Central memory CD4-positive, alpha-beta T cell (primary cell): ENCODE measurements around the gene TOPORS.

Experiments
- DNase-seq: peaks from one replicate; pipeline ENCODE4 v3.0.0; 2022

TOPORS gene

DNA sequence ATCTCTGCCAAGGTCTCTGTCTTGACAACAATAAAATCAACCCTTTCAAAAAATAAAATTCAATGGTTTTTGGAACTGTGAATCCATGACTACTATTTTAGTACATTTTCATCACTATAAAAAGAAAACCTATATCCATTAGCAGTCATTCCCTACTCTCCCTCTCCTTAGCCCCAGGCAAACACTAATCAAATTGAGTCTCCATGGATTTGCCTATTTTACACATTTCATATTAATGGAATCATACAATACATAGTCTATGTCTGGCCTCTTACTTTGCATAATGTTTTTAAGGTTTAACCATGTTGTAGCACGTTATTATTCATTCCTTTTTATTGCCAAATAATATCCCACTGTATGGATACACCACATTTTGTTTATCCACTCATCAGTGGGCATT is 50.5 kb downstream of the TOPORS start:
- no peak for DNase-seq

DNA sequence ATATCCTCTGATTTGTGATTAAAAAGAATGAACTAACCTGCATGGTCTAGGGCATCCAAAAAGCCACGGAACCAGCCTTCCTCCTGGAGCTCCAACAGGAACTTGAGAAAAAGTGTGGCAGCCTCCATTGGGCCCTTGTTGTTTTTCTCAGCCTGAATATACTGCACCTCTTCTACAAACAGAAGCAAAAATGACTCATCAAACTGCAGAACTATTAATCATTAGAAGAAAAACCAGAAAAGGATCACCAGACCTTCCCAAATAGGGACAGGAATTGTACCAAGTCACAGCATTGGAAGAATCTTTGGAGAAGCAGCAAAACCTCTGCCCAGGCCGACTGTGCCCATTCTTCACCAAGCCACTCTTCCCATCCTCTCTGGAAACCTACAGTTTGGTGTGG is 51.6 kb downstream of the TOPORS start:
- DNase-seq = no peak

- DNase-seq = no peak
These were observed 54.5 kb downstream of the TOPORS start for GRCh38 chr9:32497921-32498320.

- DNase-seq = no peak
These were observed 61.8 kb downstream of the TOPORS start for GRCh38 chr9:32490601-32491000.
